ENCODE results near the gene CTSD.

- TF ChIP-seq CTCF (IDR thresholded peaks at IDR 0.05): no peak
- TF ChIP-seq POLR2A (IDR thresholded peaks at IDR 0.05): no peak
Observed at GRCh38 chr11:1803246-1803645, 39.5 kb upstream of the CTSD start.
